Measurements from ENCODE around the gene LAMTOR5.
"Not testable (repeated sequence)": the region's sequence is repeated elsewhere in the genome, so short reads cannot be mapped to it uniquely, and the experiment has no call there.

The LAMTOR5 gene

DNA sequence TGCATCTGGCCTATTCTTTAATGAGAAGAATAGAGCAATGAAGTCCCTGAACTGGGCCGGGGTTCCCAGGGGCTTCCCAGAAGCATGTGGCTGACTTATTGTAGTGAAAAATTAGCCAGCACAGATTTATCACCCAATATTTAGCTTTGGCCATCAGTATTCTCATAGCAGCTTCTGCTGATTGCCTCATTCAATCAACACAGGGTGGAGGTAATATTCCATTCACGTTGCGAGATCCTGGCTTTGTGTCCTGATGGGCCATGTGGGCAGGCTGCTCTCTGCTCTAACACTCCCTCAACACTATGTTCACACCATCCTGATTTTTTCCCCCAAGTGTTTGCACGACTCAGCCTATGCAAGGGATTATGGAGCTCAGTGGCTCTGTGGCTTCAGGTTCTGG is 21.5 kb upstream of the LAMTOR5 start:
- DNase-seq, result no peak

DNA sequence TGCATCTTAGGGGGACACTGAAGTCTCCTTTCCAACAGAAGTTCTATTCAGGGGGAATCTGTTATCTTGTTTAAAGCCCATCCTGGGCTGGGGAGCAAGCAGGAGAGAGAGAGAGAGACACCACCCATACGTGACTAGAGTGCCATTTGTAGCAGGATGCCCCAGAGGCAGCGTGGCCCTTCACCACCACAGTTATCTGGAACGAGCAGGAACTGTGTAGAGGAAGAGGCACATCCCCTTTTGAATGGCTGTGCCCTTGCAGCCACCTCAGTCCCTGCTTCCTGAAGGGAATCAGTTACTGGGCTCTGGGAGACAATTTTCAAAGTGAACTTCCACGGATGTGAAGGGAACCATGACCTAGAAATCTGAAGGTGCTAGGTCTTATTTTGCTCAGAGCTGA is 19.4 kb upstream of the LAMTOR5 start:
- no peak for DNase-seq

GRCh38 chr1:110425612-110426152 is 18.2 kb upstream of the LAMTOR5 start:
- DNase-seq, result peak in 13 of 56 donors; percentile 2 to 42 (median 14)

- DNase-seq, result no peak
Measured at GRCh38 chr1:110424699-110425611, 17.5 kb upstream of the LAMTOR5 start.

- no peak for DNase-seq
Measured at GRCh38 chr1:110420874-110421793, 13.6 kb upstream of the LAMTOR5 start.

- DNase-seq, result no peak
Measured at GRCh38 chr1:110420023-110420662, 12.6 kb upstream of the LAMTOR5 start.

- no peak for DNase-seq
Measured at GRCh38 chr1:110418729-110419128, 11.2 kb upstream of the LAMTOR5 start.

DNA sequence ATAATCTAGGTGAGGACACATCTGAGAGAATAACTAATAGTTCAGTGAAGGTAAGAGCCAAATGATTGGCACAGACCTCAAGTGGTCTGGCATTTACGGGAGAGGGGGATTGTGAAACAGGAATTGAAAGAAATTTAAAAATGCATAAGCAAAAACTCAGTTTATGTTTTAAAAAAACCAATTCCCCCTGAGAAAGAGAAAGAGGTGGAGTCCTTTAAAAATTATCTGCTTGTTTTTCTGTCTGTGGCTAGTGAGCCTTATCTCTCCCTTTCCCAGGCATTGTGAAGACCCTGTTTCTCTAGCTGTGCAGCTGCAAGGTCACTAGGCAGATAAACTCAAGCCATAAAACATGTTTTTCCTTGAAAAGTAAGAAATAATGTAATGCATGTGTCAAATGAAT is 5.6 kb upstream of the LAMTOR5 start:
- DNase-seq, result not testable (repeated sequence)

DNA sequence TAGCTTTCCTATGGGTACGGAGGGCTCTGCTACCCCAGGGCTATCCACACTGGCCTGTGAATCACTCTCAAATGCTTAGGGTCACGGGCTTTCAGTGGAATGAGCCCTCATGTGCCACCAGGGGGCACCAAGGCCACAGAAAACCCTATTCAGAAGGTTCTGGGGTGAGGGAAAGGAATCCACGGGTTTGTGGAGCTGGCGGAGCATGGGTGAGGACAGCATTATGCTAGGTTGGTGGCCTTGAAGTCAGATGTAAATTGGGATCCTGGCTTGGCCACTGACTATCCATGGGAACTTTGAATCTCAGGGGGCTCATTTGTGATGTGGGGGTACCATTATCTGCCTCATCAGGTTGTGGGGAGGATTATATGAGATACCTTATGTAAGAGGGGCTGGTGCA is 5.1 kb upstream of the LAMTOR5 start:
- peak in 42 of 56 donors; percentile 4 to 77 (median 30) for DNase-seq

DNA sequence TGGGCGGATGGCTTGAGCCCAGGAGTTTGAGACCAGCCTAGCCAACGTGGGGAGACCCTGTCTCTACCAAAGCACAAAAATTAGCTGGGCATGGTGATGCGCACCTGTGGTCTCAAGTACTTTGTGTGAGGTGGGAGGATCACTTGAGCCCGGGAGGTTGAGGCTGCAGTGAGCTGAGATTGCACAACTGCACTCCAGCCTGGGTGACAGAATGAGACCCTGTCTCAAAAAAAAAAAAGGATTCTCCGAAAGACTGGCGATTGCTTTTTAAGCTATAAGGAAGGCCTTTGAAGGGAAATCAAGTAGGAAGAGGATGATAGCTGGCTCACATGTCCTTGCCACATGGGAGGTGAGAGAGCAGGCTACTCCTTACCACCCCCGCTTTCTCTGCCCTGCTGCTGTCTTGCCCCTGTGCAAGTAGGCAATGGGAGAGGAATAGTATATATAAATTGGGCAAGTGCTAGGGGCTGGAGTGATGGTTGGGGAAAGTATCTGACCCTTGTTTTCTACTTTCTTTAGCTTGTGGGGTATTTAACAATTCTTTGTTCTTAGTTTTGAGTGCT is 3.8 kb upstream of the LAMTOR5 start:
- no peak for DNase-seq

GRCh38 chr1:110409316-110409715 is 1.8 kb upstream of the LAMTOR5 start:
- DNase-seq, result no peak

DNA sequence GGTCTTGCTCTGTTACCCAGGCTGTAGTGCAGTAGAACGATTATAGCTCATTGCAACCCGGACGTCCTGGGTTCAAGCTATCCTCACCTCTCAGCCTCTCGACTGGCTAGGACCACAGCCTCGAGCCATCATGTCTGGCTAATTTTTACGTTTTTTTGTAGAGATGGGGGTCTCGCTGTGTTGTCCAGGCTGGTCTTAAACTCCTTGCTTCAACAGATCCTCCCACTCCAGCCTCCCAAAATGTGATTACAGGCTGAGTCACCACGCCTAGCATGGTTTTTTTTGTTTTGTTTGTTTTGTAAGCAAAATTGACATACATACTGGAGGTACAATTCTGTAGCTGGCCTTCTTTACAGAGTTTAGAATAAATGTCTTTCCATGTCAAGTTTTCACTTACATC is 994 bp upstream of the LAMTOR5 start:
- DNase-seq, result no peak

- not testable (repeated sequence) for DNase-seq
Measured at GRCh38 chr1:110406407-110406806, 1.1 kb downstream of the LAMTOR5 start.

GRCh38 chr1:110404401-110404800 is 3.1 kb downstream of the LAMTOR5 start:
- no peak for DNase-seq

DNA sequence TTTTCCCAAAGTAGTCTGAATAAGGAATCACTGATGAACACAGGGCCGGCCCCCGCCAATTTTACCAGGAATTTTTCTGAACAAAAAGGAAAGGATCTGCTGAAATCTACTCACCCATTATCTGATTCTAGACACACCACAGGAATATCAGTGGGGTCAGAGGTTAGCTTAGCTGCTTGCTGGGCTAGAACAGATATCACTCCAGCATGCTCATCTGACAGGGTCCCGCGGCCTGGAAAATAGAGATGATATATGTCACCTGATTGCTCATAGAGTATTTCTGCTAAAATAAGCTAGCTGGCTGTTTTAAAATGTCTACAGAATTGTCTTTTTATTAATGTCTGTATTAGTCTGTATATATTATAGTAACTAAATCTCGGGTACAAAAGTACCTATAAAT is 3.7 kb downstream of the LAMTOR5 start:
- no peak for DNase-seq

- not testable (repeated sequence) for DNase-seq
Measured at GRCh38 chr1:110396259-110396958, 11.1 kb downstream of the LAMTOR5 start.

DNA sequence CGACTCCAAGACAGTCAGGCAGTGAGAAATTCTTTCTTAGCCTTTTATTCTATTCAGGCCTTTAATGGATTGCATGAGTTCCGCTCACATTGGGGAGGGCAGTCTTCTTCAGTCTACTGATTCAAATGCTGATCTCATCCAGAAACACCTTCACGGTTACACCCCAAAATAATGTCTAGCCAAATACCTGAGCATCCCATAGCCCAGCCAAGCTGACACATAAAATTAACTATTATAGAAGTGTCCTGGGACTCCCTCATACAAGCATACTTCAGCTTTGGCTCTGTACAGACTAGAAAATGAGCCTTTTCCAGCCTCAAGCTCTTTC is 13.0 kb downstream of the LAMTOR5 start:
- DNase-seq, result no peak

GRCh38 chr1:110393691-110394492 is 13.6 kb downstream of the LAMTOR5 start:
- no peak for DNase-seq

DNA sequence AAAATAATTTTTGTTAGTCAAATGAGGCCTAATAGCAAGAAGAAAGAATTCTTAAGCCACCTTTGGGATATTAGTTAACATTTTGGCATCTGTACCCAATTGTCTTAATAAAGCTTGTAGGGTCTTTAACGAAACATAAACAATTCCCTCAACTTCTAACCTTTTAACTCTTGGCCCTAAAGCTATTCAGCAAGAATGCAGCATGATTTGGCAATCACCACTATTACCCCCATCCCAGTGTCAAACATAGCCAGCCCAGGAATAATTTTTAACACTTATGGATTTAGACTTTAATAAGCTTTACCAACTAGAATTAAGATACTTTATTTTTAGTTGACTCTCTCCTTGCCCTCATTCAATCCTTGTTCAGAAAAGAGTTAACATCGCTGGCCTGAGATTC is 14.2 kb downstream of the LAMTOR5 start:
- no peak for DNase-seq
